Measurements from ENCODE around the gene TMEM131.
"Not testable (repeated sequence)": the region's sequence is repeated elsewhere in the genome, so short reads cannot be mapped to it uniquely, and the experiment has no call there.

The TMEM131 gene

GRCh38 chr2:97907369-97908100 lies 88.2 kb downstream of the TMEM131 start:
- DNase-seq = no peak

GRCh38 chr2:97906307-97906706 lies 89.4 kb downstream of the TMEM131 start:
- no peak for DNase-seq

DNA sequence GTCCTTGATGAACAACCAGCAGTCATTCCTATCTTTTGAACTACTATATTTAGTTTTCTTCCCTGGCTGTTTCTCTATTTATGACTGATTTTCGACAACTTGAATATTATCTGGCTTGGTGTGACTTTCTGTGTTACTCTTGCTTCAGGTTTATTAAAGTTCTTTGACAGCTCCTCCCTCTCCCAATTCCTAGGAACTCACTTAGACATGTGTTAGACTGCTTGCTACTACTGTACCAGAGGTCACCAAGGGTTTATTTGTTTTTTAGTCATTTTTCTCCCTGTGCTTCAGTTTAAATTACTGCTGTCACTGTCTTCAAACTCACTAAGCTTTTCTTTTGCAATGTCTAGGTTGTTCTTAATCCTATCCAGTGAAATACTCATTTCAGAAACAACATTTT lies 90.5 kb downstream of the TMEM131 start:
- no peak for DNase-seq

- no peak for DNase-seq
Observed at GRCh38 chr2:97901862-97902261, 93.9 kb downstream of the TMEM131 start.

- DNase-seq = peak in 1 of 2 experiments; percentile 35
Observed at GRCh38 chr2:97900806-97901205, 94.9 kb downstream of the TMEM131 start.

DNA sequence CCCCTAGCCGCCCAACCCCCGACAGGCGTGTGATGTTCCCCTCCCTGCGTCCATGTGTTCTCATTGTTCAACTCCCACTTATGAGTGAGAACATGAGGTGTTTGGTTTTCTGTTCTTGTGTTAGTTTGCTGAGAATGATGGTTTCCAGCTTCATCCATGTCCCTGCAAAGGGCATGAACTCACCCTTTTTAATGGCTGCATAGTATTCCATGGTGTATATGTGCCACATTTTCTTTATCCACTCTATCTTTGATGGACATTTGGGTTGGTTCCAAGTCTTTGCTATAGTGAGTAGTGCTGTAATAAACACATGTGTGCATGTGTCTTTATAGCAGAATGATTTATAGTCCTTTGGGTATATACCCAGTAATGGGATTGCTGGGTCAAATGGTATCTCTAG lies 102.7 kb downstream of the TMEM131 start:
- not testable (repeated sequence) for DNase-seq

- no peak for DNase-seq
Observed at GRCh38 chr2:97891611-97892010, 104.1 kb downstream of the TMEM131 start.

DNA sequence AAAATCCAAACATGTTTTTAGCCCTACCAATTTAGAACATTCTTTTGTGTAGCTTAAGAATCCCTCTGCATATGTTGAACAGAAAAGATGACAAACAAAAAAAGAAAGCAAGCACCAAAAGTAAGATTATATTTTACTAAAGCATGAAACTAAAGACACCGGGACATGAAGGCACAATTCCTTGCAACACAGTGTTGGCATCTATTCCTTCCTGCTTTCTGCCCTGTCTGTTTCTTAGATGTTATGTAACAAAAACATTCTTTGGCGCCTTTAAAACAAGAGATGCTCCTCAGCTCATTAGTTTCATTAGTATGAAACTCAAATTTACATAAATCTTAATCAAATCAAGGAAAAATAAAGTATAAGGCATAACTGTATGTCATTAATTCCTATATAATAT lies 106.6 kb downstream of the TMEM131 start:
- no peak for DNase-seq

DNA sequence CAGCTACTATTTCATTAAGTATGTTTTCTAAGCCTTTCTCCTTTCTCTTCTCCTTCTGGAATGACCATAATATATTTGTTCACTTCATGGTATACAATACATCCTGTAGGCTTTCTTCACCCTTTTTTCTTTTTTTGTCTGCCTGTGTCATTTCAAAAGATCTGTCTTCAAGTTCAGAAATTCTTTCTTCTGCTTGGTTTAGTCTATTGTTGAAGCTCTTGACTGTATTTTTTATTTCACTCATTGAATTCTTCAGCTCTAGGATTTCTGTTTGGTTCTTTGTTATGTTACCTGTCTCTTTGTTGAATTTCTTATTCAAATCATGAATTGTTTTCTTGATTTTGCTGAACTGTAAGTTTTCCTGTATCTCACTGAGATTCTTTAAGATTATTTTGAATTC lies 109.9 kb downstream of the TMEM131 start:
- DNase-seq = no peak

- DNase-seq = no peak
Observed at GRCh38 chr2:97880334-97880733, 115.4 kb downstream of the TMEM131 start.

DNA sequence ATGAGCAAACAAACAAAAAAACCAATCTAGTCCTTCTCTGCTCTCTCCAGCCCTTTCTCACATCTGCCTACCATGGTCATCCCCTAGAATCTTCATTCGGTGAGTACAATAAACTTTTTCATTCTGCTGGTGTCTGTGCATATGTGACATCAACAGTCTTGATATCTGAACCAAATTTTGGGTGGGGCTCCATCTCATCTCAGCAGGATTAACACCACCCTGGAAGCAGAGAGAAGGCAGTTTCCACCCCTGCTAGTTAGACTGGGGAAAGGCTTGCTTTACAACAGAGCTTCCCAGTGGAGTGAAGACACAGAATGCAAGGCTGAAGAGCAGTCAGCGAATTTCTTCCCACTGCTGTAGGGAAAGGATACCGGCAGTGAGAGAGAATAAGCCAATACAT lies 116.9 kb downstream of the TMEM131 start:
- DNase-seq = no peak

GRCh38 chr2:97878317-97878716 lies 117.4 kb downstream of the TMEM131 start:
- not testable (repeated sequence) for DNase-seq

GRCh38 chr2:97871096-97871780 lies 124.5 kb downstream of the TMEM131 start:
- peak; percentile 37 to 70 for DNase-seq

GRCh38 chr2:97870396-97870843 lies 125.3 kb downstream of the TMEM131 start:
- peak; percentile 67 to 94 for DNase-seq

GRCh38 chr2:97869722-97870346 lies 125.9 kb downstream of the TMEM131 start:
- DNase-seq = no peak

- peak; percentile 98 to 99 for DNase-seq
Observed at GRCh38 chr2:97868986-97869721, 126.6 kb downstream of the TMEM131 start.

DNA sequence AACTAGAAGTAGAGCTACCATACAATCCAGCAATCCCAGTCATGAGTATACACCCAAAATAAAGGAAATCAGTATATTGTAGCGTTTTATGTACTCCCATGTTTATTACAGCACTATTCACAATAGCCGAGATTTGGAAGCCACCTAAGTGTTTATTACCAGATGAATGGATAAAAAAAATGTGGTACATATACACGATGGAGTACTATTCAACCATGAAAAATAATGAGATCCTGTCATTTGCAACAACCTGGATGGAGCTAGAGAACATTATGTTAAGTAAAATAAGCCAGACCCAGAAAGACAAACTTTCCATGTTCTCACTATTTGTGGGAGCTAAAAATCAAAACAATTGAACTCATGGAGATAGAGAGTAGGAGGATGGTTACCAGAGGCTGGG lies 131.9 kb downstream of the TMEM131 start:
- DNase-seq = no peak

GRCh38 chr2:97861177-97861576 lies 134.6 kb downstream of the TMEM131 start:
- no peak for DNase-seq

DNA sequence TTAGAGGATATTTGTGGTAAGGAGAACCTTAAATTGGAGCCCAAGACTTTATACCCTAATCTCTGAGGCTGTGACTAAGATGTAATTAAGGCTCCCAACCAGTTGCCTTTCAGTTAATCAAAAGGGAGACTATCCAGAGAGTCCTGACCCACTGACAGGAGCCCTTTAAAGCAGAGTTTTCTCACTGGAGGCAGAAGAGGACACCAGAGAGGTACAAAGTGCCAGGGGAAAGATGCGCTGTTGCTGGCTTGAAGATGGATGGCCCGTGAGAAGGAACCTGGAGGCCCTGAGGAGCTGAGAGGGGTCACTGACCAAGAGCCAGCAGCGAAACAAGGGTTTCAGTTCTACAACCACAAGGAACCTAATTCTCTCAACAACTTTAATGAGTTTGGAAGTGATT lies 137.3 kb downstream of the TMEM131 start:
- no peak for DNase-seq

GRCh38 chr2:97857553-97857952 lies 138.2 kb downstream of the TMEM131 start:
- no peak for DNase-seq

DNA sequence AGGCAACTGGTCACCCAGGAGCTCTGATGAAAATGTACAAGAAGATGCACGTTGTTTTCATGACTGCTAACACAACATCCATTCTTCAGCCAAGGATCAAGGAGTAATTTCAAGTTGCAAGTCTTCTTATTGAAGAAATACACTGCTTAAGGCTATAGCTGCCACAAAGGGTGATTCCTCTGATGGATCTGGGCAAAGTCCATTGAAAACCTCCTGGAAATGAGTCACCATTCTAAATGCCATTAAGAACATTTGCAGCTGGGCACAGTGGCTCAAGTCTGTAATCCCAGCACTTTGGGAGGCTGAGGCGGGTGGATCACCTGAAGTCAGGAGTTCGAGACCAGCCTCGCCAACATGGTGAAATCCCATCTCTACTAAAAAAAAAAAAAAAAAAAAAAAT lies 142.7 kb downstream of the TMEM131 start:
- peak in 1 of 2 experiments; percentile 17 for DNase-seq

- DNase-seq = no peak
Observed at GRCh38 chr2:97851172-97851571, 144.6 kb downstream of the TMEM131 start.

DNA sequence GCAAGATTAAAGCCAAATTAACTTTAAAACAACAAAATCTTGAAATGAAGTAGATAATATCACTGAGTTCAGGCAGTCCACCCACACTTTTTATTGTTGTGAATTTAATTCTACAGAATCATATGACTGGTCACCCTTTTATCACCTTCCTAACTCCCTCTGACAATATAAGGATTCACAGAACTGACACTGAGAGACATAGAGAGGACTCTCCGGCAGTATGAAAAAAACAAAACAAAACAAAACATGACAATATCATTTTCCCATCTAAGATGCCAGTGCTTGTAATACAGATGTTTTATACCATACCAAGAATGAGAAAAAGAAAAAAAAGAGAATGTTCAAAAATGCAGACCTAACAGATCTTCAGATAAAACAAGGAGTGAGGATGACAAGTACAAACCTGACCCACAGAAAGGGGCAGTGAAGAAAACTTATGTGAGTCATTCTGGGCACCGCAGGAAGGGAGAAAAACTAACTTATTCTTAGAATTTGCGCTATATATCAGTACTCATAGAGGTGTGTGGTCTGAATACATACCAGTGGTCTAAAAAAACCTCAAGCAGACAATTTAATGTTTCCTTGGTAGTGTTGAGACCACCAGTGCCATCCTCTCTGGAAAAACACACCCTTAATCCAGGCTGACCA lies 145.7 kb downstream of the TMEM131 start:
- no peak for DNase-seq
